ENCODE data around the gene ABLIM2.

Gene ABLIM2

DNA sequence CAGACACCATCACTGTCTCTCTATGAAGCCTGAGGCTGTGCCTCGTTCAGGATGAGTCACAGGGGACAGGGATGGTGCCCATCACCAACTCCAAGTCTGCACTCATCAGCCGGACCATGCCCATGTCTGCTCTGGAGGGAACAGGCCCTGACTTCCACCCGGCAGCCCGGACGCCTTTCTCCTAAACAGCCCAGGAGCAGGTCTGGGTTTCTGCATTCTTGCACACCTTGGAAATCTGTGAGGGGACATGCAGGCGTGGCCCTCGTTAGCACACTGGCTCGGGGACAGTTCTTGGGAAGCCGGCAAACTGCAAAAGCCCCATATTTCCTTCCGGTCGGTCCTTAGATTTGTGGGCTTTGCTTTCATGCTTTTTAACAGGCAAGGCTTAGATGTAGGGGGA lies 151.0 kb downstream of the ABLIM2 start:
- no peak for DNase-seq (ENCODE audit: extremely low read depth, low read depth)
- TF ChIP-seq, protein P1, sequence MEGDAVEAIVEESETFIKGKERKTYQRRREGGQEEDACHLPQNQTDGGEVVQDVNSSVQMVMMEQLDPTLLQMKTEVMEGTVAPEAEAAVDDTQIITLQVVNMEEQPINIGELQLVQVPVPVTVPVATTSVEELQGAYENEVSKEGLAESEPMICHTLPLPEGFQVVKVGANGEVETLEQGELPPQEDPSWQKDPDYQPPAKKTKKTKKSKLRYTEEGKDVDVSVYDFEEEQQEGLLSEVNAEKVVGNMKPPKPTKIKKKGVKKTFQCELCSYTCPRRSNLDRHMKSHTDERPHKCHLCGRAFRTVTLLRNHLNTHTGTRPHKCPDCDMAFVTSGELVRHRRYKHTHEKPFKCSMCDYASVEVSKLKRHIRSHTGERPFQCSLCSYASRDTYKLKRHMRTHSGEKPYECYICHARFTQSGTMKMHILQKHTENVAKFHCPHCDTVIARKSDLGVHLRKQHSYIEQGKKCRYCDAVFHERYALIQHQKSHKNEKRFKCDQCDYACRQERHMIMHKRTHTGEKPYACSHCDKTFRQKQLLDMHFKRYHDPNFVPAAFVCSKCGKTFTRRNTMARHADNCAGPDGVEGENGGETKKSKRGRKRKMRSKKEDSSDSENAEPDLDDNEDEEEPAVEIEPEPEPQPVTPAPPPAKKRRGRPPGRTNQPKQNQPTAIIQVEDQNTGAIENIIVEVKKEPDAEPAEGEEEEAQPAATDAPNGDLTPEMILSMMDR (IDR thresholded peaks at IDR 0.05; ENCODE audit: low read depth, low read length) = no peak

DNA sequence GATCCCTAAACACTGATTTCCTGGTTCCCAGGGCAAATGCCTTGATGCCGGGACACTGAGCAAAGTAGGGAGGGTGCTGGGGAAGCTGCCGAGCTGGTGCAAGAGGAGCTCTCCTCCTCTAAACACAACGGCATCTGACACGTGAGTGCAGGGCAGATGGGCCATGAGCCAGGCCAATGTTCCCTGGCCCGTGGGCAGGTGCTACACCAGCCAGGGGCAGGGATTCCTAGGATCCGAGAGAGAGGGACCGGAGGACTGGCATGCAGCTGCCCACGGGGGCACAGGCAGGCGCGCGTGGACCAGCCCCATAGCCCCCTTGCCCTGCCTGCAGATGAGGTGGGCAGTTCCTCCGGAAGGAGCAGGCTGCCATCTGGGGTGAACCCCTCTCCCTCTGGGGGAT lies 152.1 kb downstream of the ABLIM2 start:
- DNase-seq (ENCODE audit: extremely low read depth, low read depth) = no peak
- TF ChIP-seq, protein P1 (IDR thresholded peaks at IDR 0.05; ENCODE audit: low read depth, low read length) = no peak

DNA sequence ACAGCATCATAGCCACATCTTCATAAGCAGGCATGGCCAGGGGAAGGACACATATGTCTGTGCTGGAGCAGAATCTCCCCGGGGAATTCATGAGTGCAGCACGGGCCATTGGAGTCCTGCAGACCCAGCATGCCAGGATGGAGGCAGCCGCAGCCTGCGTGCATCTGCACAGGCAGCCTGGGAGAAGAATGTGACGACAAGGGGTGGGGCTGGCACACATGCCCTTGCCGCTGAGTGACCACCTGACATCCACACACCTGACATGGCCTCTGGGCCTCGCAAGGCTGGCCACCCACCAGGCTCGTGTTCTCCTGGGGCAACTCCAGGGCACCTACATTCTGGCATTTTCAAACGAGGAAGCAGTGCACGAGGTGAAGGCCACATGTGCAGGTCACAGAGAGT lies 152.8 kb downstream of the ABLIM2 start:
- no peak for DNase-seq (ENCODE audit: extremely low read depth, low read depth)
- TF ChIP-seq, protein P1 (IDR thresholded peaks at IDR 0.05; ENCODE audit: low read depth, low read length) = no peak

DNA sequence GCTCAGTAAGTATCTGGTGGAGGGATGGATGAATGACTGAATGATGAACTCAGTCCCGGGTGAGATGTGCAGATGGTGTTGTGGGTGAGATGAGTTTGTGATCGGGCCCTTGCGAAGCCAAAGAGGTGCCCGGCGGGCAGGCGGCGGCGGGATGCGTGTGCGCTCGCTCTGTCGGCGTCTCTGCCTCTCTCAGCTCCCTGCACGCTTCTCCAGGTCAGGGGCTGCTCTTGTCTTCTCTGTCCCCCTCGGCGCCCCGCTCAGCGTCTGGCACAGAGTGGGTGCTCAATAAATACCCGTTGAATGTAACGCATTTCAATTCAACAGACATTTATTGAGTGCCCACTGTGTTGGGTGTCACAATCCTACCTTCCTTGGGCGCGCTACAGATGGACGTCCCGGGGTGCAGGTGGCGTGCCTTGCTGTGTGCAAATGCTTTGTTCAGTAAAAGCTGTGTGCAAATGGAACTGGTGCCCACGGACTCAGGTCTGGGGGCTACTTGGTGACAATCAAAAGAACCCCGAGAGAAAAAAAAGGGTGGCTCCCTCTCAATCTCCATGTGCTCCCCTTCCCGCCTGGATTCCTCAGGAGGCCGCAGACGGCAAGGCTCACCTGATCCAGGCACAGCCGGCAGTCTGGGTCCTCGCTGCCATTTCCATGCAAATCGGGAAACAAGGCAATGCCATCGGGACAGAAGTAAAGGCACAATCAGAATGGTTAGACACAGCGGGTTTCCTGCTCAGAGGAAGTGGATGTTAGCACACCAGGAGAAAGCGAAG lies 153.4 kb downstream of the ABLIM2 start:
- TF ChIP-seq, protein P1 (IDR thresholded peaks at IDR 0.05; ENCODE audit: low read depth, low read length) = no peak
- DNase-seq (ENCODE audit: extremely low read depth, low read depth) = no peak

DNA sequence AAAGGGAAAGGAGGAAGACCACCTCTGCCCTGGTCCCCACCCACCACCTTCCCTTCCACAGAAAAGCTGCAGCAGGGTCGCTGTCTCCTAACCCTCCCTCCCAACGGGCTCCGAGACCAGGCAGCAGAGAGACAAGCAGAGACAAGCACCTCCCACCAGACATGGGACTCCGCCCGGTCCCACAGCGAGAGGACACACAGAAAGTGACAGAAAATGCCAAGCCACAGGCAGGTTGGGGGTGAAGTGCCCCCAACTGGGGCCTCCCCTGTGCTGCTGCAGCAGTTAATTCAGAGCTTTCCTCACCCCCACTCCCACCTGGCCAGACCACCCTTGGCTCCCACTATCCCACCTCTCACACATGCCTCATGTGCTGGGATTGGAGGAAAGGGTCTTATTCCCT lies 154.5 kb downstream of the ABLIM2 start:
- no peak for DNase-seq (ENCODE audit: extremely low read depth, low read depth)
- TF ChIP-seq, protein P1 (IDR thresholded peaks at IDR 0.05; ENCODE audit: low read depth, low read length) = no peak

DNA sequence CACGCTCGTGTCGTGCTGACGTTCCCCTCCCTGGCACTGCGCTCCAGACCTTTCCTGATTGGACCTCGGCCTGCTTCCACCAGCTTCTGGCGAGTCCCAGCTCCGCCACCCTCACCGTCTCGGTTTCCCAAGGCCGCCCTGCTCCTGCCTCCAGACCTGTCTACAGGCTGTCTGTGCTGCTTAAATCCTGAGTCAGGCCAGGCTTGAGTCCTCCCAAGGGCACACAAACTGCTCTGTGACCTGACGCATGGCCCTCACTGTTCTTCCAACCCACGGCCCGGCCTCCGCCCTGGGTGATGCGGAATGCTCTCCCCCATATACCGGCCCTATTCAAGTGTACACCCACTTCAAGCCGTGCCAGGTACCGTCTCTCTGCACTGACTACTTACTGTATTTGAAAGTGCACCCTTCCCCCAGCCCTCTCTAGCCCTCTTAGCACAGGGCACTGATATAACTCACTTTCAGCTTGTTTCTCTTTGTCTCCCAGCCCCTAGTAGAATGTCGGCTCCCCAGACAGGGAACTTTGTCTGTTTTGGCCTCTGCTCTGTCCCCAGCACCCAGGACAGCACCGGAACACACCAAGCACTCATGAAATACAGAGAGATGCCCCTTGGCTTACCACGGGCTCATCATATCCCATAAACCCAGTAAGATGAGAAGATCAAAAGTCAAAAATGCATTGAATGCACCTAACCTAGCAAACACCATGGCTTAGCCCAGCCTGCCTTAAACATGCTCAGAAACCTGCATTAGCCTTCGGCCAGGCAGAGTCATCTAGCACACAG lies 155.9 kb downstream of the ABLIM2 start:
- TF ChIP-seq, protein P1 (IDR thresholded peaks at IDR 0.05; ENCODE audit: low read depth, low read length) = no peak
- no peak for DNase-seq (ENCODE audit: extremely low read depth, low read depth)

Measured in AG09319 (cell line).